ENCODE results near the gene NT5DC1. TPM values are rescaled to one million over a fixed set of nuclear protein-coding genes. Genes with fewer than 3 reads are reported as not detected.

The NT5DC1 gene
- total and polyA plus RNA-seq, 2 experiments from 2014 or later: 14.1 to 48.9 TPM

DNA sequence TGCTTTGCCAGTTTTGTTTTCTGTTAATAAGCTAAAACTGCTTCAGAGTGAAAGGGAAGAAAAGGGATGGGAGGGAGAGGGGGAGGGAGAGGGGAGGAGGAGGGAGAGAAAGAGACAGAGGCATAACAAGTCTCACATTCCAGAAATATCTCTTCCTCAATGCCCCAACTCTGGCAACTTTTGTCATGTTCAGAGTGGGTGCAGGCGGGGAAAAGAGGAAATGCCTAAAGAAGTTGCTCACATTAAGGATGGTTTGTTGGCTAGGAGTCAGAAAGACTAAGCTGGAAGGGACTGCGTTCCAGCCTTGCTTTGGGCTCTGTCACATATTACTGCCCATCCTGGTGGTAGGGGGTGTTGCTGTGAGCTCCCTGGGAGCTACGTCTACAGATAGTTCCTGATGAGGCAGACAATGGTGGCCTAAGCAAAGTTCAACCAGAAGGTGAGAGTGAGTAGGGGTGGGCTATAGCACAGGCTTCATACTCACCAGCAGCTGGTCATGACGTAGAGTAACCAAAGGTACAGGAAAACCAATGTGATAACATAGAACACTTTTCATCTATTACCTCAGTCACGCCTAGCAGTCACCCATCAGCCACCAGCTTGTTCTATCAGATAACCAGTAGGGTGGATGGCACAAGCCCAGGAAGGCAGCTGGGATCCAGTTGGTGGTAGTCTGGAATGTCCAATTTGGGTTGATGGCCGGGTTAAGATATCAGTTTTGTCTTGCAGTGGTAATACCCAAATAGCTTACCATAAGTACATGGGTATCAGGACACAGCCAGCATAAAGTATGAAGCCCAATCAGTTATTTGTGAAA, 151.1 kb downstream of the NT5DC1 start:
- peak overlapping the region; percentile 12 for H3K4me3 ChIP-seq
- H3K36me3 ChIP-seq: no peaks in the 10 kb centered on the region
- H3K4me1 ChIP-seq (ENCODE audit: low read depth): peaks cover 48% of the 10 kb centered on the region
- H3K27ac ChIP-seq: peak overlapping the region; percentile 26
- H3K27me3 ChIP-seq: no peaks in the 10 kb centered on the region
- DNase-seq (ENCODE audit: low read depth in 1 of 2, low spot score in 1 of 2): peak in 1 of 2 donors; percentile 91
- TF ChIP-seq, protein P1, sequence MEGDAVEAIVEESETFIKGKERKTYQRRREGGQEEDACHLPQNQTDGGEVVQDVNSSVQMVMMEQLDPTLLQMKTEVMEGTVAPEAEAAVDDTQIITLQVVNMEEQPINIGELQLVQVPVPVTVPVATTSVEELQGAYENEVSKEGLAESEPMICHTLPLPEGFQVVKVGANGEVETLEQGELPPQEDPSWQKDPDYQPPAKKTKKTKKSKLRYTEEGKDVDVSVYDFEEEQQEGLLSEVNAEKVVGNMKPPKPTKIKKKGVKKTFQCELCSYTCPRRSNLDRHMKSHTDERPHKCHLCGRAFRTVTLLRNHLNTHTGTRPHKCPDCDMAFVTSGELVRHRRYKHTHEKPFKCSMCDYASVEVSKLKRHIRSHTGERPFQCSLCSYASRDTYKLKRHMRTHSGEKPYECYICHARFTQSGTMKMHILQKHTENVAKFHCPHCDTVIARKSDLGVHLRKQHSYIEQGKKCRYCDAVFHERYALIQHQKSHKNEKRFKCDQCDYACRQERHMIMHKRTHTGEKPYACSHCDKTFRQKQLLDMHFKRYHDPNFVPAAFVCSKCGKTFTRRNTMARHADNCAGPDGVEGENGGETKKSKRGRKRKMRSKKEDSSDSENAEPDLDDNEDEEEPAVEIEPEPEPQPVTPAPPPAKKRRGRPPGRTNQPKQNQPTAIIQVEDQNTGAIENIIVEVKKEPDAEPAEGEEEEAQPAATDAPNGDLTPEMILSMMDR (IDR thresholded peaks at IDR 0.05; ENCODE audit: low read depth, low read length): no peak
- no peaks in the 10 kb centered on the region for H3K9me3 ChIP-seq (ENCODE audit: low read depth)

DNA sequence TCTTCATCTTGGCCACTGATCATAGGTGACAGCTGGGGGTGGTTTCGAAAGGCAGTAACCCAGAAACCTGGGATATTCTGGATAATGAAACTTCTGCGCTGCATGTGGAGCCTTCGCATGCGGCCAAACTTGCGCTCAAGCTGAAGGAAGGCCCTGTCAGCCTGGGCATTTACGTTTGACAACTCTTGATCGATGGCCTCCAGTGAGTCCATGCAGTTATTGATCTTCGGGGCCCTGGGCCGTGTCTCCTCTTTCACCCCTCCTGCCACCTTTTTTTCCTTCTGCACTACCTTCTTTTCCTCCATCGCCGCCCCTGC, 152.5 kb downstream of the NT5DC1 start:
- Histone ChIP-seq H3K27ac (peak overlapping the region; percentile 97), H3K36me3 (no peaks in the 10 kb centered on the region), H3K4me3 (peak overlapping the region; percentile 93), H3K4me1 (ENCODE audit: low read depth) (peaks cover 48% of the 10 kb centered on the region), H3K27me3 (no peaks in the 10 kb centered on the region), H3K9me3 (ENCODE audit: low read depth) (no peaks in the 10 kb centered on the region)
- TF ChIP-seq, protein P1 (IDR thresholded peaks at IDR 0.05; ENCODE audit: low read depth, low read length): no peak
- no peak for DNase-seq (ENCODE audit: low read depth in 1 of 2, low spot score in 1 of 2)

DNA sequence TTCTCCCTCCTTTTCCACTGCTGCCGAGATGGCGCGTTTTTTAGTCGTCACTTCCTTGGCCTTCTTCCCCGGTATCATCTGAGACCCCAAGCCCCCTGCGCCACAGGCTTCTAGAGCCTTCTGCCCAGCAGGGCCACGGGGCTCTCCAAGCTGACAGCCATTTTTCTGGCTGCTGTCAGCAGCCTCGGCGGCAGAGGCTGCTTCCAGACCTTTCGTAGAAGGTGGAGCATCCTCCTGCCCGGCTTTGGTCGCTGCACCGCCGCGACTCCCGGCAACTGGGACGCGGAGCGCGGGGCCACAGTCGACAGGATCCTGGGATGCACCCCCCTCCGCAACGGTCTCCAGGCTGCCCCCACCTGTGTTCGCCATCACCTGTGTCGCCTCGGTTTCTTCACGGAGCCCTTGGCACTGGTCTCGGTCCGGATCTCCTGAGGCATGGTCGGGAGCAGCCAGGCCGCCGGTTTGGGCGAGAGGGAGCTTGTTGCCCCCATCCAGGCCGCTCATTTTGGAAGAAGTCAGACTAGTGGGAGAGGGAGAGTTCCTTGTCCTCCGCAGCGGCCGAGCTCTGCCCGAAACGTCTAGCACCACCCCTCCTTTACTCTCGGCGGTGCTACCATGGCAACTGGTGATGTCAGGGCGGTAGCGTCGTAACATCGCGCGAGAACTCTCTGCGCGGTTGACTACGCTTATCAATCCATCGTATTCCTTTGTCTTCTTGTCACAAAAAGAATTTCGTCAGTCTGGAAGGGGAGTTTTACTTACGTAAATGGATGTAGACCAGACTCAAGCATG, 153.0 kb downstream of the NT5DC1 start, which contains the start of gene TSPYL4:
TSS of gene TSPYL4 (minus strand) at position 571 of the 792 bp plus-strand sequence. CDS start at position 504, 67 bp downstream.
- Histone ChIP-seq H3K9me3 (ENCODE audit: low read depth) (no peaks in the 10 kb centered on the region), H3K27ac (peak within 1 kb of the TSS; percentile 97), H3K36me3 (no peaks in the 10 kb centered on the region), H3K4me3 (peak within 1 kb of the TSS; percentile 93), H3K27me3 (no peaks in the 10 kb centered on the region), H3K4me1 (ENCODE audit: low read depth) (peaks cover 48% of the 10 kb centered on the region)
- peak; percentile 96 to 98 for DNase-seq (ENCODE audit: low read depth in 1 of 2, low spot score in 1 of 2)
- TF ChIP-seq, protein P1 (IDR thresholded peaks at IDR 0.05; ENCODE audit: low read depth, low read length): no peak

DNA sequence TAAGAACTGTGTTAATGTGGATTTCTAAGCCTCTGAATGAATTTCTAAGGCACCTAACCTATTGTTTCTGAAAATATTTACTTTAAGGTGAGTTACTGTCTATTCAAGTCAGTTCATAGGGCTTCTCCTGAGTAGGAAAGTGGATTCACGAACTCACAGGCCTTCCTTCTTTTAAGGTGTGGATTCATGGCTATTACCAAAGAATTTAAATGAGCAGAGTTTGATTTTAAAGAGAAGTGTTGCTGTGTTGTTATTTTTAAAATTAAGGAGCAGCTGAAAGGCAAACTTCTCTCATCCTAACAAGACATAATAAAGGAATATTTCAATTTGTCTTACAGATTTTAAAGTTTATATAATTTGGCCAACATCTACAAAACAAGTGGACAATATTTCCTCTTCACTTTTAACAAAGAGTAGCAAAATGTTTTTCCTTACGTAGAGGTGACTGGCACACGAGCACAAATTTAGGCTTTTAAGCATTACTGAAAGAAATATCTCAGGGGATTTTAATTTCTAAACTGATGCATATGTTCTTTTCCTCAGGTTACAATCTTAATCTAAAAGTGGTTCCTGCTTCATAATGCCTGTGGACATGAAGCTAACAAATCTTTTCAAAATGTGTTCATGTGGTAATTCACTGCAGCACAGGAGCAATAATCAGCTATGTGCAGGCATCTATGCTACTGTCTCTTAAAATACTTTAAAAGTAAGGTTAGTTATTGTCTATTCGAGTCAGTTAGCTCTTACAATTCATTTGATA, 153.8 kb downstream of the NT5DC1 start:
- no peaks in the 10 kb centered on the region for H3K27me3 ChIP-seq
- TF ChIP-seq, protein P1 (IDR thresholded peaks at IDR 0.05; ENCODE audit: low read depth, low read length): no peak
- H3K36me3 ChIP-seq: no peaks in the 10 kb centered on the region
- peak overlapping the region; percentile 93 for H3K4me3 ChIP-seq
- no peaks in the 10 kb centered on the region for H3K9me3 ChIP-seq (ENCODE audit: low read depth)
- H3K27ac ChIP-seq: peak overlapping the region; percentile 97
- DNase-seq (ENCODE audit: low read depth in 1 of 2, low spot score in 1 of 2): no peak
- peaks cover 47% of the 10 kb centered on the region for H3K4me1 ChIP-seq (ENCODE audit: low read depth)

DNA sequence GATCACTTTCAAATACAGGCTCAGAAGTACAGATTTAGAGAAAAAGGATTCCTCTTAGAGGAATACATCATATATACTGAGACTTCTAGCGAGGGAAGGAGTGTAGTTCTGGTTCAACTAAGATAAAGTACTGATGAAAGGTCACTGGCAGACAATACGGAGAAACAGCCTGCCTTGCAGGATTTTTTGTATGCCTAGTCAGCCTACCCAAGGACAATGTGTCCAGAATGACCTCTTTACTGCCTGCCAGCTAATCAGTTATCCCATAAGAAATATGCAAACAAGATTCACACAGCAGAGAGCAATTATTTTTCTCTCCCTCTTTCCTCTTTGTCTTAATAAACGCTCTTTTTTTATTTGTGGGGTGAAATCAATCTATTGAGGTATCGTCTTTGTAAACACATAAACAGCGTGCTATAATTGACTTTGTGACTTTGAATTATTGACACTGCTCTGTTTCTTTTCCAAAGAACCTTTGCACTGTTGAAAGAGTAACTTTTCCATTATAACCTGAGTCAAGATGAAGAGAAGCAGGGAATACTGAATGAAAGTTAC, 154.7 kb downstream of the NT5DC1 start:
- peak; percentile 35 to 41 for DNase-seq (ENCODE audit: low read depth in 1 of 2, low spot score in 1 of 2)
- Histone ChIP-seq H3K36me3 (no peaks in the 10 kb centered on the region), H3K4me3 (peak overlapping the region; percentile 93), H3K9me3 (ENCODE audit: low read depth) (no peaks in the 10 kb centered on the region), H3K27me3 (no peaks in the 10 kb centered on the region), H3K27ac (peak overlapping the region; percentile 97), H3K4me1 (ENCODE audit: low read depth) (peaks cover 40% of the 10 kb centered on the region)
- TF ChIP-seq, protein P1 (IDR thresholded peaks at IDR 0.05; ENCODE audit: low read depth, low read length): no peak
